ENCODE measurements around the gene BZW1.

The BZW1 gene

DNA sequence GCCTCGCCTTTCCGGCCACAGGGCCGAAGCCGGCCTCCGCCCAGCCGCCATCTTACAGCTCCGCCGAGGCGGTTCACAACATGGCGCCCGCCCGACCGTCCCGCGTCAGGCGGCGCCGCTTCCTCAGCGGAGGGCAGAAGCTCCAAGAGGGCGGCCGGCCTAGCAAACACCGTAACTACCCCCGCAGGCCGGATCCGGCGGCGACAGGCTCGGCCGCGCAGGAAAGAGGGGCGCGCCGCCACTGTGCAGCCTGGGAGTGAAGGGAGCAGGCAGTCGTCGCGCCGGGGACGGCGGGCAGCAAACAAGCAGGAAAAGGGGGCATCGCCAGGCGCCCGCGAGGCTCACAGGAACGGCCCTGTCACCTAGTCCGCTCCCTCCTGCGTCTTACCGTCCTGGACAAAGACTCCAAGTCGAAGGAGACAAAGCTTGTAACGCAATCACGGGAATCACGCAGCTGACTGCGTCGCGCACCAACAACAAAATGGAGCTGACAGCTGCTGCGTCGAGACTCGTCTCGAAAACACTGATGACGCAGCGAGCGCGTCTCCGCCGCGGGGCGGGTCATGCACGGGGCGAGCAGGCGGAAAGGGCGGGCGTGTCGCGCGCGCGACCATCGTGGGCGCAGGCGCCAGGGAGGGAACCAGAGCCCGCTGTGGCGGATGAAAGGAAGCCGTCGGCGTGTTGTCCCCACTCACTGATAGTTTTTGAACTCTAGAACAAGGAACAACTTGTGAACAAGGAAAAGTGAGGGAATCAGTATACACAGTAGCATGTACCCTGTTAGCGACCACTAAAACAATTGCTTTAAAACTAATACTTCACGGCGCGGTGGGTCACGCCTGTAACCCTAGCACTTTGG, 52.7 kb downstream of the BZW1 start, which contains the start of gene CLK1:
CLK1 (minus strand) TSS at position 483 of the 859 bp plus-strand sequence. CDS start 2,796 bp downstream, outside the sequence.
- peaks cover 20% of the 10 kb centered on the region for H3K4me1 ChIP-seq (ENCODE audit: control insufficient read depth, insufficient read depth, low read length)
- peak within 1 kb of the TSS; percentile 98 for H3K4me3 ChIP-seq (ENCODE audit: low read length)
- H3K9me3 ChIP-seq (ENCODE audit: control insufficient read depth, low read length): no peaks in the 10 kb centered on the region
- no peaks in the 10 kb centered on the region for H3K36me3 ChIP-seq (ENCODE audit: control insufficient read depth, insufficient read depth, low read length)
- no peaks in the 10 kb centered on the region for H3K27me3 ChIP-seq (ENCODE audit: control insufficient read depth, insufficient read depth, low read length)
- peak within 1 kb of the TSS; percentile 100 for H3K9ac ChIP-seq (ENCODE audit: low read length)

DNA sequence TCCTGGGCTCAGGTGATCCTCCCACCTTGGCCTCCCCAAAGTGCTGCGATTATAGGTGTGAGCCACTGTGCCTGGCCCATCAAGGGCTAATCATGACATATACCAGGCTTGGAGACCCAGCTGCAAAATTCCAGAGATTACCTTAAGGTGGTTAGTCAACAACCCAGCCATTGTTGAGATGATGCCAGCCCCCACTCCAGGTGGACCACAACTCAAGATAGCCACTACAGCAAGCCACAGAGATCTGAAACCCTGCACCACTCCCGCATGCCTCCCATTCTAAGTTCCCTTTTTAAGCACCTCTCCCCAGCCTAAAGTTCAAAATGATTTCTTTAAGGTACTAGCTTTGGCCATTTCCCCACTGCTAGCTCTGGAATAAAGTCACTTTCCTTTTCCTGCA, 57.3 kb downstream of the BZW1 start:
- Histone ChIP-seq H3K4me3 (ENCODE audit: low read length) (no peak overlapping the region), H3K9me3 (ENCODE audit: control insufficient read depth, low read length) (no peaks in the 10 kb centered on the region), H3K4me1 (ENCODE audit: control insufficient read depth, insufficient read depth, low read length) (peaks cover 11% of the 10 kb centered on the region), H3K36me3 (ENCODE audit: control insufficient read depth, insufficient read depth, low read length) (no peaks in the 10 kb centered on the region), H3K9ac (ENCODE audit: low read length) (no peak overlapping the region), H3K27me3 (ENCODE audit: control insufficient read depth, insufficient read depth, low read length) (no peaks in the 10 kb centered on the region)

DNA sequence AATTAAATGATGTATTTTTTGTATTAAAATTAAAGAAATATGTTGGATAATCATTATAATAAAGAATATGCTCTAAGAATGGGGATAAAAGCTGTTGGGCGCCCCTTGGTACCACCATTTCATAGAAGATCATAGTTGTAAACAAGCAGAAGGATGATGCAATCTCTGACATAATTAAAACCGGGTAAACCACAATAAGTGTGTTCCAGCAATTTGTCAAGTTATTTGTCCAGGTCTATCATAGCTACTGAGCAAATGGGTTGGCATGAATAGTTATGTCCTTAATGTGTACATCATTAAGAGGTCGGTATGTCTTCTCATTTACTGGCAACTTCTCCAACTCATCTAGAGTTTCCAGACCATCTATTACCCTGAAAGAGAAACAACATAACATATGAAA, 59.4 kb downstream of the BZW1 start:
- H3K36me3 ChIP-seq (ENCODE audit: control insufficient read depth, insufficient read depth, low read length): no peaks in the 10 kb centered on the region
- H3K9me3 ChIP-seq (ENCODE audit: control insufficient read depth, low read length): no peaks in the 10 kb centered on the region
- no peak overlapping the region for H3K9ac ChIP-seq (ENCODE audit: low read length)
- no peak overlapping the region for H3K4me3 ChIP-seq (ENCODE audit: low read length)
- H3K27me3 ChIP-seq (ENCODE audit: control insufficient read depth, insufficient read depth, low read length): no peaks in the 10 kb centered on the region
- H3K4me1 ChIP-seq (ENCODE audit: control insufficient read depth, insufficient read depth, low read length): peaks cover 6% of the 10 kb centered on the region

DNA sequence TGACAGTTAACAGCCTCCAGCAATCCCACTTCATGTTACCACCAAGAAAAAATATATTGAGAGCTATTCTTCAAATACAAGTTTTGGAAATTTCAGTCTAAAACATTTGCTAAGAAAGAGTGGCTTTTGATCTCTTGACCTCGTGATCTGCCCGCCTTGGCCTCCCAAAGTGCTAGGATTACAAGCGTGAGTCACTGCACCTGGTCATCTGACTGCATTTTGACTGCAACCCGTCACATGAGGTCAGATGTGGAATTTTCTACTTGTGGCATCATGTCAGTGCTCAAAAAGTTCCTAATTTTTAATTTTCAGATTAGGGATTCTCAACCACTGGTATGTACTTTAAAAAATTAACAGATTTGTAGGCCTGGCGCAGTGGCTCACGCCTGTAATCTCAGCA, 61.9 kb downstream of the BZW1 start:
- Histone ChIP-seq H3K27me3 (ENCODE audit: control insufficient read depth, insufficient read depth, low read length) (no peaks in the 10 kb centered on the region), H3K9ac (ENCODE audit: low read length) (no peak overlapping the region), H3K4me3 (ENCODE audit: low read length) (no peak overlapping the region), H3K9me3 (ENCODE audit: control insufficient read depth, low read length) (no peaks in the 10 kb centered on the region), H3K4me1 (ENCODE audit: control insufficient read depth, insufficient read depth, low read length) (no peaks in the 10 kb centered on the region), H3K36me3 (ENCODE audit: control insufficient read depth, insufficient read depth, low read length) (no peaks in the 10 kb centered on the region)

Measured in mucosa of stomach (tissue), 1 donor.